Cortex of kidney (tissue), 1 donor: ENCODE results near the gene EEF2.
"Not testable (repeated sequence)": the region's sequence is repeated elsewhere in the genome, so short reads cannot be mapped to it uniquely, and the experiment has no call there.

Source experiments
- DNase-seq: peaks from one replicate; lab custom pipeline; 2025; lab: John Stamatoyannopoulos, UW

The EEF2 gene

DNA sequence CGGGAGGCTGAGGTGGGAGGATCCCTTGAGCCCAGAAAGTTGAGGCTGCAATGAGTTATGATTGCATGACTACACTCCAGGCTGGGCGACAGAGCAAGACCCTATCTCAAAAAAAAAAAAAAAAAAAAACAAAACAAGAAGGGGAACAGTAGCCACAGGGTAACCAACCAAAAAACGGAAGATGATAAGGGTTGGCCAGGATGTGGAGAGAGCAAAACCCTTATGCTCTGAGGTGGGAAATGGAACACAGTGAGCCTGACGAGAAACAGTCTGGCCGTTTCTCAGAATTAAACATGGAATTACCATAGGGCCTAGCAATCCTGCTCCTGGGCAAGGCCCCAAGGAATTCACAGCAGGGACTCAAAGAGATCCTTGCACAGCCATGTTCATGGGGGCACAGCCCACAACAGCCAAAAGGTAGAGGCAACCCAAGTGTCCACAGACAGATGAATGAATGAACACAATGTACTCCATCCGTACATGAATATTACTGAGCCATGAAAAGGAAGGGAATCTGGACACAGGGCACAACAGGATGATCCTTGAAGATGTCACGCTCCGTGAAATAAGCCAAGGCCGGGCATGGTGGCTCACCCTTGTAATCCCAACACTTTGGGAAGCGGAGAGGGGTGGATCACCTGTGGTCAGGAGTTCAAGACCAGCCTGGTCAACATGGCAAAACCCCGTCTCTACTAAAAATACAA lies 41.1 kb downstream of the EEF2 start:
- DNase-seq = no peak

DNA sequence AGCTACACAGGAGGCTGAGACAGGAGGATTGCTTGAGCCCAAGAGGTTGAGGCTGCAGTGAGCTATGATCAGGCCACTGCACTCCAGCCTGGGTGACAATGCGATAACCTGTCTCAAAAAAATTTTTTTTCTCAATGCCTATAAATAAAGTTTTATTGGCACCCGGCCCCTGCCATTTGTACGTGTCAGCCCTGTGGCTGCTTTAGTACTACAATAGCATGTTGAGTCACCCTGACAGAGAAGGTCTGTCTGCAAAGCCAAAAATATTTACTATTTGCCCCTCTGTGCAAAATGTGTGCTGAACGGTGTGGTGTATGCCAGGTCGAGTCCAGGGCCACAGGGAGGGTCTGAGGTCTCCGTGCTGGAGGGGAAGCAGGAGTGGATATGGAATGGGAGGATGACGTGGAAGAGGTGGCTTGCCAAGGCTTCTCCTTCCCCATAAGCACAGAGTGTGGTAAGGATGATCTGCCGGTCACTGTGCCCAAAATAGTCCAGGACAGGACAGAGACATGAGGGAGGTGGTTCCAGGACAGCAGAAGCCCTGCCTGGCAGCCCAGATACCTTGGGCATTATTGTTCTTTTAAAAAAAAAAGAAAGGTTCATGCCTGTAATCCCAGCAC lies 42.4 kb downstream of the EEF2 start:
- DNase-seq = no peak

DNA sequence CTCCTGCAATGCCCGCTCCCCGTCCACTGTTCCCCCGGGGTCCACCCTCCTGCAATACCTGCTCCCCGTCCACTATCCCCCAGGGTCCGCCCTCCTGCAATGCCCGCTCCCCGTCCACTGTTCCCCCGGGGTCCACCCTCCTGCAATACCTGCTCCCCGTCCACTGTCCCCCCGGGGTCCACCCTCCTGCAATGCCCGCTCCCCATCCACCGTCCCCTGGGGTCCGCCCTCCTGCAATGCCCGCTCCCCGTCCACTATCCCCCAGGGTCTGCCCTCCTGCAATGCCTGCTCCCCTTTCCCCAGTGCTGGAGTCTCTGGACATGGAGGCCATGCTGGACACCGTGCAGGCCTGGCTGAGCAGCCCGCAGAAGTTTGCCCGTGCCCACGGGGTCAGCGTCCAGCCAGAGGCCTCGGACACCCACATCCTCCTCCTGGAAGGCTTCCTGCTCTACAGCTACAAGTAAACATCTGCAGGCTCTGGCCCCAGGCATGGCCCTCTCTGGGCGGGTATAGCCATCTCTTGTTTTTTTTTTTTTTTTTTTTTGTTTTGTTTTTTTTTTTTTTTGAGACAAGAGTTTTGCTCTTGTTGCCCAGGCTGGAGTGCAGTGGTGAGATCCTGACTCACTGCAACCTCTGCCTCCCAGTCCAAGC lies 46.8 kb downstream of the EEF2 start:
- DNase-seq = not testable (repeated sequence)

GRCh38 chr19:3936506-3937442 lies 48.5 kb downstream of the EEF2 start:
- no peak for DNase-seq

DNA sequence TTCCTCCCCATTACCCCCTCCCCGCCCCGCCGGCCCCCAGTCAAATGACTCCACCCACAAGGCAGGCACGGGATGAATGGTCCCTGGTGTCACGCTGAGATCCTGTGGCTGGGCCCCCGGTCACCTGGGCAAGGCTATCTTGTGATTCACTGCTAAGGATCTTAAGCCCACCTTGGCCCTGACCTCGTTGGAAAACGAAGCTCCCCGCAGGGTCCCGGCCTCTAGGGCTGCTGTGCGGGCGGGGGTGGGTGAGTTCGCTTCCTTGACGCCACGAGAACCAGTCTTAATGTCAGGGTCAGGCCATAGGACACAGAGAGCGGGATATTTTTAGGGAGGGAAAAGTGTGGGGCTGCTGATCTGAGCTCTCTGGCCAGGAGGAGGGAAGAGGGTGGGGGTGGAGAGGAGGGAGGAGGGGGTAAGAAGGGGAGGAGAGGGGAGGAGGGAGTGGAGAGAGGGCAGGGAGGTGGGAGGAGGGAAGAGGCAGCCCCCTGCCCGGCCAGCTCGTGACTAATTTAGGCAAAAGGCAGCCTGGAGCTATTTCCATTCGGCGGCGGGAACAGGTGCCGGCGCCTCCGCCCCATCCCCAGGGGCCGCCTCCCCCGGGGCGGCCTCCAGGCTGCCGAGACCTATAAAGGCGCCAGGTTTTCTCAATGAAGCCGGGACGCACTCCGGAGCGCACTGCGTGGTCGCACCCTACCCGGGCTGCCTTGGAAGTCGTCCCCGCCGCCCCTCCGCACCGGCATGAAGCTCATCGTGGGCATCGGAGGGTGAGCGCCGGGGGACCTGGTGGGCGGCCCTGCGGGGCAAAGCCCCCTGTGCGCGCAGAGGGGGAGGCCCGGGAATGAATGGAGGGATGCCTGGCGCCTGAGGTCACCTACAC lies 52.1 kb downstream of the EEF2 start, which contains the start of gene NMRK2:
Gene NMRK2 (plus strand): TSS at position 139 of the 880 bp plus-strand sequence. CDS start 603 bp downstream, at position 742.
- DNase-seq = no peak

DNA sequence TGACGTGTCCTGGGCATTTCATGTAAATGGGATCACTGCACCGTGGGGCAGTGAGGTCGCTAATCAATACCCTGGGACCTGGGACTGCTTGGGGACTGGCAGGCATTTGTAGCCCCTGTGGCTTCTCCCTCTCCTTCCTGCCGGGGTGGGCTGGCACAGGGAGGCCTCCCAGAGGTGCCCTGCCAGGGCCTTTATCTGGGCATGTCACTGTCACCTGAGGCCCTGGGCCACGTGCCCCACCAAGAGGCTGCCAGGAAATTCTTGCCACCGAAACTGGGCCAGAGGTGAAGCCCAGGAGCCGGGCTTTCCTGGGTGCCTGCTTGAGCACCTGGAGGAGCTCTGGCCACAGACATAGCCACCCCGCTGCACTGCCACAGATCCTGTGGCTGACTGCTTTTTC lies 54.2 kb downstream of the EEF2 start:
- no peak for DNase-seq
